ENCODE data around the gene SUCO.
"Not testable (repeated sequence)": the region's sequence is repeated elsewhere in the genome, so short reads cannot be mapped to it uniquely, and the experiment has no call there.

SUCO gene

GRCh38 chr1:172532700-172533512 lies at the start of gene SUCO:
SUCO (plus strand) TSS chr1:172533150; CDS start chr1:172533436, 286 bp downstream.
- DNase-seq (ENCODE audit: low spot score), result peak; percentile 100

GRCh38 chr1:172483448-172483847 lies 49.5 kb upstream of the SUCO start:
- DNase-seq (ENCODE audit: low spot score), result no peak

- DNase-seq (ENCODE audit: low spot score), result no peak
Observed at GRCh38 chr1:172484252-172484651, 48.7 kb upstream of the SUCO start.

- no peak for DNase-seq (ENCODE audit: low spot score)
Observed at GRCh38 chr1:172485626-172486025, 47.3 kb upstream of the SUCO start.

- no peak for DNase-seq (ENCODE audit: low spot score)
Observed at GRCh38 chr1:172486805-172487454, 46.0 kb upstream of the SUCO start.

- no peak for DNase-seq (ENCODE audit: low spot score)
Observed at GRCh38 chr1:172487550-172487949, 45.4 kb upstream of the SUCO start.

- no peak for DNase-seq (ENCODE audit: low spot score)
Observed at GRCh38 chr1:172488393-172488792, 44.6 kb upstream of the SUCO start.

- DNase-seq (ENCODE audit: low spot score), result no peak
Observed at GRCh38 chr1:172489847-172490246, 43.1 kb upstream of the SUCO start.

- DNase-seq (ENCODE audit: low spot score), result no peak
Observed at GRCh38 chr1:172492421-172492820, 40.5 kb upstream of the SUCO start.

- DNase-seq (ENCODE audit: low spot score), result no peak
Observed at GRCh38 chr1:172494166-172494565, 38.8 kb upstream of the SUCO start.

- not testable (repeated sequence) for DNase-seq (ENCODE audit: low spot score)
Observed at GRCh38 chr1:172496127-172496526, 36.8 kb upstream of the SUCO start.

GRCh38 chr1:172496678-172497077 lies 36.3 kb upstream of the SUCO start:
- no peak for DNase-seq (ENCODE audit: low spot score)

GRCh38 chr1:172497230-172497629 lies 35.7 kb upstream of the SUCO start:
- no peak for DNase-seq (ENCODE audit: low spot score)

- DNase-seq (ENCODE audit: low spot score), result no peak
Observed at GRCh38 chr1:172498857-172499256, 34.1 kb upstream of the SUCO start.

GRCh38 chr1:172499636-172500141 lies 33.3 kb upstream of the SUCO start:
- no peak for DNase-seq (ENCODE audit: low spot score)

- no peak for DNase-seq (ENCODE audit: low spot score)
Observed at GRCh38 chr1:172500207-172500606, 32.7 kb upstream of the SUCO start.

- DNase-seq (ENCODE audit: low spot score), result no peak
Observed at GRCh38 chr1:172507741-172508140, 25.2 kb upstream of the SUCO start.

GRCh38 chr1:172510479-172510878 lies 22.5 kb upstream of the SUCO start:
- no peak for DNase-seq (ENCODE audit: low spot score)

GRCh38 chr1:172512591-172512990 lies 20.4 kb upstream of the SUCO start:
- no peak for DNase-seq (ENCODE audit: low spot score)

GRCh38 chr1:172513479-172513878 lies 19.5 kb upstream of the SUCO start:
- no peak for DNase-seq (ENCODE audit: low spot score)

GRCh38 chr1:172514108-172514507 lies 18.8 kb upstream of the SUCO start:
- no peak for DNase-seq (ENCODE audit: low spot score)

GRCh38 chr1:172515436-172515835 lies 17.5 kb upstream of the SUCO start:
- DNase-seq (ENCODE audit: low spot score), result no peak

GRCh38 chr1:172515927-172516326 lies 17.0 kb upstream of the SUCO start:
- DNase-seq (ENCODE audit: low spot score), result no peak

All from activated CD4-positive, alpha-beta T cell treated with anti-CD3 and anti-CD28 coated beads, Interleukin-2, Interleukin-4, amounts not matched to agents 100 ng/mL and 50 ng/mL, durations not matched to agents 16 hours and 8 hours (primary cell).